Keratinocyte (primary cell): ENCODE data around the gene CD44. TPM values are rescaled to one million over a fixed set of nuclear protein-coding genes. Genes with fewer than 3 reads are reported as not detected.

Experiments used
- DNase-seq: peaks from one replicate; pipeline ENCODE4 v3.0.0-alpha.2; 2011; ENCODE audit warnings: low read depth, missing footprints, low spot score
- FAIRE-seq: peaks from 2 replicates; lab custom pipeline; 2011; peaks lifted over from hg19 to GRCh38; lab: Jason Lieb, UNC
- H2AFZ ChIP-seq: 2 replicates; pipeline ENCODE4 v1.6.0; 2012; ENCODE audit warnings: low read length, control low read depth, inconsistent platforms; ENCODE audit not compliant: control insufficient read depth
- H3K27ac ChIP-seq: 2 replicates; pipeline ENCODE4 v1.5.1; 2011; ENCODE audit warnings: low read length; ENCODE audit not compliant: control insufficient read depth, insufficient read depth
- H3K27me3 ChIP-seq: 3 replicates; pipeline ENCODE4 v1.6.0; 2011; ENCODE audit warnings: low read length; ENCODE audit not compliant: control insufficient read depth, insufficient read depth; ENCODE audit errors: extremely low read depth
- H3K36me3 ChIP-seq, 2 experiments: 2 replicates in 1 of 2; 3 replicates in 1 of 2; pipeline ENCODE4 v1.5.1; 2011; ENCODE audit warnings: low read length in 2 of 2, mild to moderate bottlenecking in 1 of 2; ENCODE audit not compliant: control insufficient read depth in 2 of 2, insufficient read depth in 2 of 2; ENCODE audit errors: extremely low read depth in 1 of 2
- H3K4me1 ChIP-seq: 3 replicates; pipeline ENCODE4 v1.5.1; 2011; ENCODE audit warnings: low read length; ENCODE audit not compliant: control insufficient read depth, insufficient read depth; ENCODE audit errors: extremely low read depth
- H3K4me2 ChIP-seq: 3 replicates; pipeline ENCODE4 v1.6.0; 2011; ENCODE audit warnings: low read depth, low read length; ENCODE audit not compliant: control insufficient read depth, insufficient read depth; ENCODE audit errors: extremely low read depth
- H3K4me3 ChIP-seq, 3 experiments: fragments of 200-600 bp in 1 of 3; sonication (generic) in 1 of 3; 2 replicates in 2 of 3; 3 replicates in 1 of 3; pipeline ENCODE4 v1.5.1; 2011 to 2016; ENCODE audit warnings: low read length in 3 of 3, mild to moderate bottlenecking in 3 of 3, control low read depth in 2 of 3, inconsistent platforms in 1 of 3, low read depth in 1 of 3, mixed read lengths in 1 of 3, mixed run types in 1 of 3, moderate library complexity in 1 of 3; ENCODE audit not compliant: control insufficient read depth in 2 of 3, insufficient read depth in 2 of 3; ENCODE audit errors: extremely low read depth in 1 of 3
- H3K79me2 ChIP-seq: 2 replicates; pipeline ENCODE4 v1.6.0; 2012; ENCODE audit warnings: low read length; ENCODE audit not compliant: control insufficient read depth, insufficient read depth
- H3K9ac ChIP-seq: 3 replicates; pipeline ENCODE4 v1.6.0; 2011; ENCODE audit warnings: low read length; ENCODE audit not compliant: control insufficient read depth, insufficient read depth; ENCODE audit errors: extremely low read depth
- H3K9me1 ChIP-seq: 3 replicates; pipeline ENCODE4 v1.6.0; 2011; ENCODE audit warnings: low read length; ENCODE audit not compliant: control insufficient read depth, insufficient read depth; ENCODE audit errors: extremely low read depth
- H3K9me3 ChIP-seq: 2 replicates; pipeline ENCODE4 v1.5.1; 2012; ENCODE audit warnings: low read depth, low read length; ENCODE audit not compliant: control insufficient read depth
- H4K20me1 ChIP-seq: 3 replicates; pipeline ENCODE4 v1.6.0; 2011; ENCODE audit warnings: low read length; ENCODE audit not compliant: control insufficient read depth, insufficient read depth; ENCODE audit errors: extremely low read depth
- EZH2 ChIP-seq: IDR thresholded peaks from one replicate; pipeline ENCODE4 v1.6.1; 2012; ENCODE audit warnings: inconsistent platforms, mild to moderate bottlenecking, low read length, moderate library complexity
- dilution Hi-C: fragments of 300-500 bp; cut with MboI; formaldehyde crosslinking; loops from one replicate; pipeline ENCODE4 v1.7.0; 2020; ENCODE audit warnings: low sequenced_read_pairs; ENCODE audit not compliant: extremely low pct_ligation_motif_present
- polyA plus RNA-seq, 5 experiments: library from polyadenylated mRNA; depleted of rRNA in 3 of 5; stranded (reverse) in 3 of 5; stranded (forward) in 1 of 5; unstranded in 1 of 5; fragments of >200 nt; gene quantifications; 1 replicate in 1 of 5; 2 replicates in 3 of 5; 3 replicates in 1 of 5; pipeline versions ENCODE4 v1.2.1 to v1.2.3, GENCODE V29; 2011 to 2012; ENCODE audit warnings: missing spikeins in 2 of 5, low read depth in 1 of 5, low replicate concordance in 1 of 5
- TF ChIP-seq, protein P1 (sequence below), 3 experiments: IDR thresholded peaks in 1 of 3; conservative IDR thresholded peaks in 1 of 3; optimal IDR thresholded peaks in 1 of 3; 2 replicates in 2 of 3; 3 replicates in 1 of 3; pipeline versions ENCODE3 to v1.5.1; 2011; ENCODE audit warnings: low read length in 3 of 3, mild to moderate bottlenecking in 3 of 3, moderate library complexity in 2 of 3, control low read depth in 1 of 3, inconsistent platforms in 1 of 3; ENCODE audit not compliant: insufficient read depth in 2 of 3; ENCODE audit errors: extremely low read depth in 1 of 3

Gene CD44
- polyA plus RNA-seq, 1 donor (not counting 4 experiments of a cell fraction or from before 2014, with no cell fraction given), result 2,038 TPM

GRCh38 chr11:35270342-35270741 is 131.4 kb downstream of the CD44 start:
- Histone ChIP-seq H3K4me3 (no peak overlapping the region), H3K9me3 (no peaks in the 10 kb centered on the region), H3K36me3 (no peaks in the 10 kb centered on the region), H3K9ac (no peak overlapping the region), H3K4me1 (peaks cover 10% of the 10 kb centered on the region), H3K79me2 (no peaks in the 10 kb centered on the region), H3K27ac (no peak overlapping the region), H2AFZ (no peak overlapping the region), H3K27me3 (no peaks in the 10 kb centered on the region), H3K9me1 (no peaks in the 10 kb centered on the region), H3K4me2 (no peak overlapping the region), H4K20me1 (no peaks in the 10 kb centered on the region)
- dilution Hi-C loops, result no loop called here
- TF ChIP-seq, protein P1, sequence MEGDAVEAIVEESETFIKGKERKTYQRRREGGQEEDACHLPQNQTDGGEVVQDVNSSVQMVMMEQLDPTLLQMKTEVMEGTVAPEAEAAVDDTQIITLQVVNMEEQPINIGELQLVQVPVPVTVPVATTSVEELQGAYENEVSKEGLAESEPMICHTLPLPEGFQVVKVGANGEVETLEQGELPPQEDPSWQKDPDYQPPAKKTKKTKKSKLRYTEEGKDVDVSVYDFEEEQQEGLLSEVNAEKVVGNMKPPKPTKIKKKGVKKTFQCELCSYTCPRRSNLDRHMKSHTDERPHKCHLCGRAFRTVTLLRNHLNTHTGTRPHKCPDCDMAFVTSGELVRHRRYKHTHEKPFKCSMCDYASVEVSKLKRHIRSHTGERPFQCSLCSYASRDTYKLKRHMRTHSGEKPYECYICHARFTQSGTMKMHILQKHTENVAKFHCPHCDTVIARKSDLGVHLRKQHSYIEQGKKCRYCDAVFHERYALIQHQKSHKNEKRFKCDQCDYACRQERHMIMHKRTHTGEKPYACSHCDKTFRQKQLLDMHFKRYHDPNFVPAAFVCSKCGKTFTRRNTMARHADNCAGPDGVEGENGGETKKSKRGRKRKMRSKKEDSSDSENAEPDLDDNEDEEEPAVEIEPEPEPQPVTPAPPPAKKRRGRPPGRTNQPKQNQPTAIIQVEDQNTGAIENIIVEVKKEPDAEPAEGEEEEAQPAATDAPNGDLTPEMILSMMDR (optimal IDR thresholded peaks at IDR 0.05 in 1 of 3, IDR thresholded peaks at IDR 0.05 in 1 of 3, conservative IDR thresholded peaks at IDR 0.05 in 1 of 3; ENCODE audit: extremely low read depth in 1 of 3, insufficient read depth in 2 of 3, low read length in 3 of 3), result no peak
- no peak for TF ChIP-seq EZH2
- DNase-seq, result no peak
- FAIRE-seq, result no peak

DNA sequence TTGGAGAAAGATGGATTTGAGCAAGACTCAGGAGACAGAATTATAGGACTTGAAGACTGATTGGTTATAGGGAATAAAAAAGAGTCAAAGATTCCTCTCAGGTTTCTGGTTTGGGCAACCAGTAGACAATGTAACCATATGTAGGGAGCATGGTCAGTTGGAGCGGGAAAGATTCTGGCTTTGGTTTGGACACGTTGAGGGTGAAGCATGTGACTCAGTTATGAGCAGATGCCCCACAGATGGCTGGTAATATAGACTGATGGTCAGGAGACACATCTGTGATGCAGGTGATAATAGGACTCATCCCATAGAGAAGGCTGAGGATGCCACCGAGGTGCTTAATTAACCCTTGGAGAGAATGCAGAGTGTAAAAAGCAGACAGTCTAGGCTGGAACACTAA is 132.1 kb downstream of the CD44 start:
- Histone ChIP-seq H3K36me3 (no peaks in the 10 kb centered on the region), H3K9me3 (no peaks in the 10 kb centered on the region), H3K27me3 (no peaks in the 10 kb centered on the region), H3K4me3 (no peak overlapping the region), H4K20me1 (no peaks in the 10 kb centered on the region), H3K4me2 (no peak overlapping the region), H3K27ac (no peak overlapping the region), H3K4me1 (peaks cover 17% of the 10 kb centered on the region), H3K79me2 (no peaks in the 10 kb centered on the region), H2AFZ (no peak overlapping the region), H3K9ac (no peak overlapping the region), H3K9me1 (no peaks in the 10 kb centered on the region)
- DNase-seq (no peak), FAIRE-seq (no peak)
- dilution Hi-C loops, result no loop called here
- no peak for TF ChIP-seq EZH2
- TF ChIP-seq, protein P1 (optimal IDR thresholded peaks at IDR 0.05 in 1 of 3, IDR thresholded peaks at IDR 0.05 in 1 of 3, conservative IDR thresholded peaks at IDR 0.05 in 1 of 3; ENCODE audit: extremely low read depth in 1 of 3, insufficient read depth in 2 of 3, low read length in 3 of 3), result no peak
